Nephron progenitor cell (in vitro differentiated cells): ENCODE data around the gene TMEM40.
A peak's percentile ranks its signal among the peaks of the same experiment; 100 is the strongest.
"Not testable (repeated sequence)": the region's sequence is repeated elsewhere in the genome, so short reads cannot be mapped to it uniquely, and the experiment has no call there.

ENCODE experiments used
- DNase-seq: peaks from one replicate; pipeline ENCODE4 v3.0.0; 2021
- H3K27ac Mint-ChIP-seq: 2 replicates; pipeline ENCODE4 v1.8.0; 2021; ENCODE audit warnings: mild to moderate bottlenecking, moderate library complexity, mixed read lengths
- H3K27me3 Mint-ChIP-seq: 2 replicates; pipeline ENCODE4 v1.8.0; 2021; ENCODE audit warnings: mild to moderate bottlenecking, low read depth, mixed read lengths; ENCODE audit not compliant: poor library complexity
- H3K36me3 Mint-ChIP-seq: 2 replicates; pipeline ENCODE4 v1.8.0; 2021; ENCODE audit warnings: low read depth, mixed read lengths
- H3K4me1 Mint-ChIP-seq: 2 replicates; pipeline ENCODE4 v1.8.0; 2021; ENCODE audit warnings: mixed read lengths
- H3K4me3 Mint-ChIP-seq: 2 replicates; pipeline ENCODE4 v1.8.0; 2021; ENCODE audit warnings: mild to moderate bottlenecking, moderate library complexity, mixed read lengths
- H3K9me3 Mint-ChIP-seq: 2 replicates; pipeline ENCODE4 v1.8.0; 2021; ENCODE audit warnings: mild to moderate bottlenecking, moderate library complexity, mixed read lengths
- TF ChIP-seq, protein P1 (sequence below): fragments of 200-600 bp; sonication (generic); IDR thresholded peaks from 2 replicates; pipeline ENCODE4 v1.5.0; 2021; ENCODE audit warnings: antibody characterized with exemption

The TMEM40 gene

DNA sequence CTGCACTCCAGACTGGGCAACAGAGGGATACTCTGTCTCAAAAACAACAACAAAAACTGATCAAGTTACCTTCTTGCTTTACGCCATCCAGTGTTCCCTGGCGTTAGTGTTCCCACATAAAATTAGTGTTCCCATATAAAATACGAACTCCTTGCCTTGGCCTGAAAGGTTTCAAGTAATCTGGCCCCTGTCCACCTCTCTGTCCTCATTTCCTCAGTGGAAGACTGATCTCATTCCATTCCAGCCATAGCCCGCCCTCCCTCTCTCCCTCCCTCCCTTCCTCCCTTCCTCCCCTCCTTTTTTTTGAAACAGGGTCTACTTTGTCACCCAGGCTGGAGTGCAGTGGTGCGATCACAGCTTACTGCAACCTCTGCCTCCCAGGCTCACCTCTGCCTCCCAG is 34.6 kb upstream of the TMEM40 start:
- no peaks in the 10 kb centered on the region for H3K36me3 Mint-ChIP-seq
- H3K9me3 Mint-ChIP-seq, result no peaks in the 10 kb centered on the region
- no peak overlapping the region for H3K27ac Mint-ChIP-seq
- H3K4me3 Mint-ChIP-seq, result no peak overlapping the region
- TF ChIP-seq, protein P1, sequence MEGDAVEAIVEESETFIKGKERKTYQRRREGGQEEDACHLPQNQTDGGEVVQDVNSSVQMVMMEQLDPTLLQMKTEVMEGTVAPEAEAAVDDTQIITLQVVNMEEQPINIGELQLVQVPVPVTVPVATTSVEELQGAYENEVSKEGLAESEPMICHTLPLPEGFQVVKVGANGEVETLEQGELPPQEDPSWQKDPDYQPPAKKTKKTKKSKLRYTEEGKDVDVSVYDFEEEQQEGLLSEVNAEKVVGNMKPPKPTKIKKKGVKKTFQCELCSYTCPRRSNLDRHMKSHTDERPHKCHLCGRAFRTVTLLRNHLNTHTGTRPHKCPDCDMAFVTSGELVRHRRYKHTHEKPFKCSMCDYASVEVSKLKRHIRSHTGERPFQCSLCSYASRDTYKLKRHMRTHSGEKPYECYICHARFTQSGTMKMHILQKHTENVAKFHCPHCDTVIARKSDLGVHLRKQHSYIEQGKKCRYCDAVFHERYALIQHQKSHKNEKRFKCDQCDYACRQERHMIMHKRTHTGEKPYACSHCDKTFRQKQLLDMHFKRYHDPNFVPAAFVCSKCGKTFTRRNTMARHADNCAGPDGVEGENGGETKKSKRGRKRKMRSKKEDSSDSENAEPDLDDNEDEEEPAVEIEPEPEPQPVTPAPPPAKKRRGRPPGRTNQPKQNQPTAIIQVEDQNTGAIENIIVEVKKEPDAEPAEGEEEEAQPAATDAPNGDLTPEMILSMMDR, result no peak
- no peak for DNase-seq
- H3K4me1 Mint-ChIP-seq, result peaks cover 24% of the 10 kb centered on the region
- peaks cover 17% of the 10 kb centered on the region for H3K27me3 Mint-ChIP-seq

DNA sequence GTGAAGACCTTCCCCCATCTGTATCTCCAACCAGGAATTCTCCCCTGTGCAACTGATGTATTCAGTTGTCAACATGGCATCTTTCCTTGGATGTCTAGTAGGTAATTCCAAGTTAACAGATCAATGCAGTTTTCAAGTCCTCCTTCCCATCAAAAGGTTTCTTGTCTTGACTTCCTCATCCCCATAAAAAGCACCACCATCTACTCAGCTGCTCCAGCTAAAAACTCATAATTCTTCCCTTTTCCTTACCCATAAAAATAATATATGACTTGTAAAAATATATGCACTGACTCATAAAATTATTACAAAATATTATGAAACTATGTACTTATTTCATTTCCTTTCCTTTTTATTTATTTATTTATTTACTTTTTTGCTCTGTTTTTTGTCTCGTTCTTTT is 32.4 kb upstream of the TMEM40 start:
- H3K27ac Mint-ChIP-seq, result no peak overlapping the region
- H3K4me1 Mint-ChIP-seq, result peaks cover 11% of the 10 kb centered on the region
- no peak overlapping the region for H3K4me3 Mint-ChIP-seq
- no peaks in the 10 kb centered on the region for H3K36me3 Mint-ChIP-seq
- peaks cover 4% of the 10 kb centered on the region for H3K9me3 Mint-ChIP-seq
- no peak for DNase-seq
- TF ChIP-seq, protein P1, result no peak
- peaks cover 33% of the 10 kb centered on the region for H3K27me3 Mint-ChIP-seq

DNA sequence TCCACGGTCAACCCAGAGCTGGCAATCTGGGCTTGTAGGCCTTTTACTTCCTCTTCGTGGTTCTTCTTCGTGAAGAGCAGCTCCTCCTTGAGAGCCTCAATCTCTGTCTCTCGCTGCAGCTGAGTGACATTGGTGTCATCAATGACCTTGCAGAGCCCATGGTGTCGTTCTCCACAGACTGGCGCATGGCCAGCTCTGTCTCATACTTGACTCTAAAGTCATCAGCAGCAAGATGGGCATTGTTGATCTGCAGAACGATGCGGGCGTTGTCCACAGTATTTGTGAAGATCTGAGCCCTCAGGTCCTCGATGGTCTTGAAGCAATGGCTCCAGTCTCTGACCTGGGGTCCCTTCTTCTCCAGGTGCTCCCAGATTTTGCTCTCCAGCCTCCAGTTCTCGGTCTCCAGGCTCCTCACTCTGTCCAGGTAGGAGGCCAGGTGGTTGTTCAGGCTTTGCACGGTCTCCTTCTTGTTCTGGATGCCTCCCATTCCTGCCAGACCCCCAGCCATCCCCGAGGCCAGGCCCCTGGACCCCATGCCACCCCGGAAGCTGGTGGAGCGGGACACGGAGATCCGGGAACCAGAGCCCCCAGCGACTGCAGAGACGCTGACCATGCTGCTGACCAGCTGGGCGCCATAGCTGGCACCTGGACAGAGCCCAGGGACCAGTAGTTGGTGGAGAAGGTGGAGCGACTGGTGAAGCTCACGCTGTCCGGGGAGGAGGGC is 29.1 kb upstream of the TMEM40 start:
- H3K9me3 Mint-ChIP-seq, H3K4me3 Mint-ChIP-seq, H3K27ac Mint-ChIP-seq, H3K4me1 Mint-ChIP-seq, DNase-seq, H3K36me3 Mint-ChIP-seq: not testable (repeated sequence)
- peaks cover 61% of the 10 kb centered on the region for H3K27me3 Mint-ChIP-seq

DNA sequence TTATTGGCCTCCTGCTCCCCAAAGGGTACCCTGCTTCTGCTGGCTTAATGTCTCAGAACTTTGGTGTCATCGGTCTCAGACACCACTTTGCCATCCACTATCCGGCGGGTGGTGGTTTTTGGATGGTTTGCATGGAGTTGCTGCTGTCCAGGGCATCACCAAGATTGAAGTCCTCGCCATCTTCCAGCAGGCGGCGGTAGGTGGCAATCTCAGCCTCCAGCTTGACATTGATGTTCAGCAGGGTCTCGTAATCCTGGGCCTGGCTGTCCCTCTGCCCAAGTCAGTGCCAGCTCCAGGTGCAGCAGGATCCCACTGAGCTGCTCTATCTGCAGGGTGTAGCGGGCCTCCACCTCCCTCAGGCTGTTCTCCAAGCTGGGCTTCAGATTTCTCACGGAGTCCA is 28.3 kb upstream of the TMEM40 start:
- H3K9me3 Mint-ChIP-seq, H3K4me1 Mint-ChIP-seq, H3K27ac Mint-ChIP-seq, H3K4me3 Mint-ChIP-seq, H3K36me3 Mint-ChIP-seq: not testable (repeated sequence)
- TF ChIP-seq, protein P1, result peak; percentile 48
- peaks cover 60% of the 10 kb centered on the region for H3K27me3 Mint-ChIP-seq
- DNase-seq, result peak; percentile 78

DNA sequence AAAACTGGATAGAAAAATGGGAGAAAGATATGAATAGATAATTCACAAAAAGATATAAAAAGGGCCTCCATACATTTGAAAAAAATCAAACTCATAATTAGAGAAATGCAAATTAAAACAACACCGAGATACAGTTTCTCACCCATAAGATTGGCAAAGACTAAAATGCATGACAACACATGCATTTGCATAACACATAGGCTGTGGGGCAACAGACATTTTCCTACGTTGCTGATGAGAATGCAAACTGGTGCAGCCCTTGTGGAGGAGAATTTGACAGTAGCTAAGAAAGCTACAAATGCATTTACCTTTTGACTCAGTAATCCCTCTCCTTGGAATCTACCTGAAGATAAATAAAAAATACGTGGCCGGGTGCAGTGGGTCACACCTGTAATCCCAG is 26.0 kb upstream of the TMEM40 start:
- H3K4me3 Mint-ChIP-seq, result no peak overlapping the region
- TF ChIP-seq, protein P1, result no peak
- DNase-seq, result no peak
- peaks cover 54% of the 10 kb centered on the region for H3K27me3 Mint-ChIP-seq
- no peaks in the 10 kb centered on the region for H3K36me3 Mint-ChIP-seq
- H3K9me3 Mint-ChIP-seq, result peaks cover 14% of the 10 kb centered on the region
- no peak overlapping the region for H3K27ac Mint-ChIP-seq
- peaks cover 9% of the 10 kb centered on the region for H3K4me1 Mint-ChIP-seq

DNA sequence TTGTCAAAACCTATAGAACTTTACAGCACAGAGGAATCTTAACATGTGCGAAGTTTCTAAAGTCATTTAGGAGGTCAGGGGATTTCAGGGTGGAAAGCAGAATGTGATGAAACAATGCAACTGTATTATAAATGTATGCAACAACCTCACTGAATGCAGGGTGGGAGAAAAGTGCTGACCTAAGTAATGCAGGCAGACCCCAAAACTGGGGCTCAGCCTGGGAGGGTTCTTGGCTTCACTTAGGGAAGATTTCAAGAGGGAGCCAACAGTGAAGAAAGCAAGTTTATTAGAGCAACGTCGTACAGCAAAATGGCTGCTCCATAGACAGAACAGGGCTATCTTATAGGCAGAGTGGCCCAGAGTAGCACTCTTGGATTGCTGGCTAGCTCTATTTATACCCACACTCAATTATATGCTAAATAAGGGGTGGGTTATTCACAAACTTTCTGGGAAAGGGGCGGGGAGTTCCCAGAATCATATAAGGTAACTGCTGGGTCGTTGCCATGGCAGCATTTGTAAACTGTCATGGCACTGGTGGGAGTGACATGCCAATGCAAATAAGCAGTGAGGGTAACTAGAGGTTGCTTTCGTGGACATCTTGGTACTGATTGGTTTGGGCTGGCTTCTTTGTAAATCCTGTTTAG is 23.2 kb upstream of the TMEM40 start:
- peaks cover 17% of the 10 kb centered on the region for H3K4me1 Mint-ChIP-seq
- peaks cover 41% of the 10 kb centered on the region for H3K27me3 Mint-ChIP-seq
- TF ChIP-seq, protein P1, result no peak
- peaks cover 13% of the 10 kb centered on the region for H3K9me3 Mint-ChIP-seq
- no peaks in the 10 kb centered on the region for H3K36me3 Mint-ChIP-seq
- DNase-seq, result no peak
- H3K4me3 Mint-ChIP-seq, result no peak overlapping the region
- no peak overlapping the region for H3K27ac Mint-ChIP-seq
